ENCODE data around the gene AURKB.
"Not testable (repeated sequence)": the region's sequence is repeated elsewhere in the genome, so short reads cannot be mapped to it uniquely, and the experiment has no call there.

AURKB gene

DNA sequence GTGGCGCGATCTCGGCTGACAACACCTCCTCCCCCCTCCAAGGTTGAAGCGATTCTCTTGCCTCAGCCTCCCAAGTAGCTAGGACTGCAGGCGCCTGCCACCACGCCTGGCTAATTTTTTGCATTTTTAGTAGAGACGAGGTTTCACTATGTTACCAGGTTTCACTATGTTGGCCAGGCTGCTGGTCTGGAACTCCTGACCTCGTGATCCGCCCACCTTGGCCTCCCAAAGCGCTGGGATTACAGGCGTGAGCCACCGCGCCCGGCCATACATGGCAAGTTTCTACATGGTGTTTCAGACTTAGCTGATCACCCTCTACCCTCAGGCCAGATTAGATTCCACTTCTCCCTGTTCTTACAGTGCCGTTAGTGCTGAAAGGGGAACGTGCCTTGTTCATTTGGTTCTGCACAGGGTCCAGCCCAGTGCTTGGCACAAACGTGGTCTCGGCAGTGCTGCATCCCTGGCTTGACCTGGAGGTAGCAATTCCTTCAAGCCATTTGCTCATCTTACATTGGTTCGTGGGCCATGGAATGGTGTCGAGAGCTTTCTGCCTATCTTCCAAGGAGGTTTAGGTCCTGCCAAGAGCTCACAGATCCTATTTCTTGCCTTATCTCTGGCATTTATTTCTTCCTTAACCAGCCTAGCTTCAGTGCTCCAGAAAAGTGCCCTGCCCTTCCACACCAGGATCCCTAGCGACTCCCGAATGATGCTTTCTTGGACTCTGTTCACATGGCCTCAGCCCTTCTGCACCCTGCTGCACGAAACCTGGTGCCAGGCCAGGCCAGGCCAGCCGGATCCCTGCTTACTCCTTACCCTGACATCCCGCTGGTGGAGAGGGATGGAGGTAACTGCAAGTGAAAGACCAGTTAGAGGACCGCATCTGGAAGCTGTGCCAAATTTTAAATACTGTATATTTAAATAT, 14.8 kb upstream of the AURKB start:
- DNase-seq, result no peak

- peak; percentile 79 for DNase-seq
Measured at GRCh38 chr17:8223356-8224126, 13.2 kb upstream of the AURKB start.

GRCh38 chr17:8222630-8223355, 12.4 kb upstream of the AURKB start:
- peak; percentile 88 for DNase-seq

- DNase-seq, result no peak
Measured at GRCh38 chr17:8222380-8222629, 11.9 kb upstream of the AURKB start.

DNA sequence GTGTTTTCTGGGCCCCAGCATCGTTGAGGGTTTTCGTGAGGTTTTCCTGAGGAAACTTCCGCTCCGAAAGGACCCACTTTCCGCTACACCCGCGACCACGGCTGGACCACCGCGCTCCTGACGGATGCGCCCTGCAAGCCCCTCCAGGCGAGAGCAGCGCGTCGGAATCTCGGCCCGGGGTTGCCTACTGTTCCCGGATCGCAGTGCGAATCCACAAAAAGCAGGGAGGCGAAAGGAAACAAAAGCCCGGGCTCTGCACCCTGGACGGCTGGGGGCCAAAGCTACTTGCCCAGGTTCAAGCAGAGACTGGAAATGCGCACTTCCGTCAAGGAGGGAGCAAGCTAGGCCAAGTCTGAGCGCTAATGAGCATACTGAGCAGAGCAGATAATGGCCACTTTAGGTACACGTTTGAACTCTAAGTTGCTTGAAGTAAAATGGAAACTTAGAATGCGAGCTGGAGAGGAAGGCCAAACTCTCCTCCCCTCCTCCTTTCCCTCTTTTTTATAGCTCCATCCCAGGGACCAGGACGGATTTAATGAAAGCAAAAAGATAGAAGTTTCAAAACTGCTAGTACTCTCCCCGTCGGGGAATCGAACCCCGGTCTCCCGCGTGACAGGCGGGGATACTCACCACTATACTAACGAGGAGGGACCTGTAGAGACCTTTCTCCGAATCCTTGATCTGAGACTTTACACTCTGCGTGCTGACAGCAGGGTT, 11.4 kb upstream of the AURKB start:
- DNase-seq, result peak; percentile 77

- peak; percentile 84 for DNase-seq
Measured at GRCh38 chr17:8220783-8221662, 10.6 kb upstream of the AURKB start.

DNA sequence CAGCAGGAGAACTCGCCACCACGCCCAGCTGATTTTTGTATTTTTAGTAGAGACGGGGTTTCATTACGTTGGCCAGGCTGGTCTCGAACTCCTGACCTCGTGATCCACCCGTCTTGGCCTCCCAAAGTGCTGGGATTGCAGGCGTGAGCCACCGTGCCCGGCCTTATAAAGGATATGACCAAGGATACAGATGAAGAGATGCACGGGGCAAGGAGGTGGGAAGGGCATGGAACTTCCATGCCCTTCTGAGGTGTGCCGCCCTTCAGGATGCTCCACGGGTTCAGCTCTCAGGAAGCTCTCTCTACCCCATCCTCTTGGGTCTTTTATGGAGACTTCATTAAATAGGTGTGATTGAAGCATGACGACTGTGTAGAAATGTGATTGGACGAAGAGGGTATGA, 3.6 kb upstream of the AURKB start:
- DNase-seq, result not testable (repeated sequence)

DNA sequence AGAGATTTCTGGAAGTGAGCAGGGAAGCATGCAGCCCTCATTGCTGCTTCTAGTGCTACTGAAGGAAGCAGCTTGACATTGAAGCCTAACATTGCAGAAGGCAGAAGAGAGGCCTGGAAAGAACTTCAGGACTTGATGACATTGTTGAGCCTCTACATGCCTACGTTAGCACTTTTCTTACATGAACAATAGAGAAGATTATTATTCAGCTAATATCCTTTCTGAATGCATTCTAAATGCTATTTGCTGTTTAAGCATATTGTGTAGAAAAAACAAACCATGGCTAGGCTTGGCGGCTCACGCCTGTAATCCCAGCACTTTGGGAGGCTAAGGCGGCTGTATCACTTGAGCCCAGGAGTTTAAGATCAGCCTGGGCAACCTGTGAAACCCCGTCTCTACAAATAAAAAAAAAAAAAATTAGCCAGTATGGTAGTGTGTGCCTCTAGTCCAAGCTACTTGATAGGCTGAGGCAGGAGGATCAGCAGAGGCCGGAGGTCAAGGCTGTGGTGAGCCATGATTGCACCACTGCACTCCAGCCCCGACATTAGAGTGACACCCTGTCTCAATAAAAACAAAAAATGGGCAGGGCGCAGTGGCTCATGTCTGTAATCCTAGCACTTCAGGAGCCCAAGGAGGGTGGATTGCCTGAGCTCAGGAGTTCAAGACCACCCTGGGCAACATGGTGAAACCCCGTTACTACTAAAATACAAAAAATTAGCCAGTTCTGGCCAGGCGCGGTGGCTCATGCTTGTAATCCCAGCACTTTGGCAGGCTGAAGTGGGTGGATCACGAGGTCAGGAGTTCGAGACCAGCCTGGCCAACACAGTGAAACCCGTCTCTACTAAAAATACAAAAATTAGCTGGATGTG, 2.2 kb upstream of the AURKB start:
- peak; percentile 11 for DNase-seq

GRCh38 chr17:8210761-8211458, 535 bp upstream of the AURKB start:
- DNase-seq, result no peak

- no peak for DNase-seq
Measured at GRCh38 chr17:8206536-8206935, 3.8 kb downstream of the AURKB start.

GRCh38 chr17:8204761-8205555, 5.4 kb downstream of the AURKB start:
- no peak for DNase-seq

- no peak for DNase-seq
Measured at GRCh38 chr17:8192070-8192815, 18.1 kb downstream of the AURKB start.

GRCh38 chr17:8190506-8190905, 19.9 kb downstream of the AURKB start:
- no peak for DNase-seq

DNA sequence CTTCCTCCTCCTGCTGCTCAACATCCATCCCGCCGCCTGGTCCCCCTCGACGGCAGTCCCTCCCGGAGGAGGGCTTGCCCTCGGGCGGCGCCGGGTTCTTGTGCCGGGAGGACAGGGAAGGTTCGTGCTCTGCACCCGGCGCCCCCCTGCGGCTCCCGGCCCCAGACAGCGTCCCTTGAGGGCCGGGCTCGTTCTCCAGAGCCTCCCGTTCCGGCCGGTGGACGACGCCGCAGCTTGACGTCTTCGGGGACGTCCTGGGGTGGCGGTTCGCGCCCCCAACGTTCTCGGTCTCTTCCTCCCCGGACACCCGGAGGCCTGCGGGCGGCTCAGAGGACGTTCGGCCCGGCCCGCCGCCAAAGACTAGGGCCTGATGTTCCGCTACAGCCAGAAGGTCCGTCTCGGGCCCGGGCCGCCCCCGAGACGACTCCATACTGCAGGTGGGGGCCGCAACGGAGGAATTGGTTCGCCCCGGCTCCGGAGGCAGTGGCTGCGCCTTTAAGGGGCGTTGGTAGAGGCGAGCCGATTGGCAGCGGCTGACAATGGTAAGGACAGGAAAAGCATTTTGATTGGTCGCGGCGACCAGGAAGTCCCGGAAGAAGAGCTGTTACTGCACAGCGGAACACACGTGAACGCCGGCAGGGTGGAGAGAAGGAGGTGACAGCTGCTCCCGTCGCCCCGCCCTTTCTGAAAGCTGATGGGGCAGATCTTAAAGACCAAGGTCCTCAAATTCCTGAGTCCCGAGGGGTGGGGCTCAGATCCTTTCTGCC, 20.5 kb downstream of the AURKB start, which contains the start of gene BORCS6:
Gene BORCS6 (minus strand): TSS at position 470 of the 767 bp plus-strand sequence. CDS start 40 bp downstream, at position 430.
- DNase-seq, result peak; percentile 94

GRCh38 chr17:8189041-8189710, 21.2 kb downstream of the AURKB start:
- DNase-seq, result peak; percentile 45

GRCh38 chr17:8188263-8188839, 22.0 kb downstream of the AURKB start:
- DNase-seq, result peak; percentile 24

Measured in RPMI8226 (cell line).